Peyer's patch (tissue), 4 donors: ENCODE measurements around the gene IARS1.

ENCODE experiments used
- CTCF ChIP-seq, 6 experiments: fragments of 450-650 bp in 4 of 6; fragments of 200-600 bp in 2 of 6; sonication (generic) in 1 of 6; IDR thresholded peaks; one replicate each; pipeline ENCODE4 v1.5.1; 2017 to 2019; ENCODE audit warnings: antibody characterized with exemption in 6 of 6, mild to moderate bottlenecking in 3 of 6, moderate library complexity in 1 of 6
- POLR2A ChIP-seq, 2 donors: fragments of 450-650 bp; IDR thresholded peaks; one replicate each; pipeline ENCODE4 v1.5.1; 2017; ENCODE audit warnings: antibody characterized with exemption in 2 of 2, mild to moderate bottlenecking in 2 of 2, moderate library complexity in 2 of 2

GRCh38 chr9:92245005-92245797, 48.3 kb downstream of the IARS1 start:
- TF ChIP-seq CTCF (IDR thresholded peaks at IDR 0.05) (no peak), POLR2A (IDR thresholded peaks at IDR 0.05) (no peak)
